K562 (cell line): Measurements from ENCODE around the gene ITPRIPL2. TPM values are rescaled to one million over a fixed set of nuclear protein-coding genes. Genes with fewer than 3 reads are reported as not detected.

Experiments used
- BHLHE40 ChIP-seq: IDR thresholded peaks from 2 replicates; pipeline ENCODE4 v1.6.1; 2011; ENCODE audit warnings: low read length, improper control_type of control experiment
- CHD2 ChIP-seq: IDR thresholded peaks from 2 replicates; pipeline ENCODE4 v1.6.1; 2011; ENCODE audit warnings: low read depth, low read length
- EGR1 ChIP-seq: fragments of 450-650 bp; conservative IDR thresholded peaks from 2 replicates; pipeline ENCODE4 v1.6.1; 2017; ENCODE audit warnings: mild to moderate bottlenecking
- LEF1 ChIP-seq: fragments of 450-650 bp; IDR thresholded peaks from 2 replicates; pipeline ENCODE4 v1.6.1; 2016; ENCODE audit warnings: mild to moderate bottlenecking
- MECOM ChIP-seq: fragments of 250-450 bp; sonication (Bioruptor Pico); IDR thresholded peaks from 2 replicates; pipeline ENCODE4 v1.8.0; 2022; ENCODE audit warnings: inconsistent platforms
- MED1 ChIP-seq: sonication (generic); formaldehyde crosslinking; IDR thresholded peaks from 2 replicates; pipeline ENCODE4 v1.8.1; 2023; ENCODE audit warnings: missing genetic modification reagents, borderline replicate concordance
- PHB ChIP-seq: fragments of 250-450 bp; sonication (Bioruptor Pico); IDR thresholded peaks from 2 replicates; pipeline ENCODE4 v1.5.0; 2021
- ZFPM2 ChIP-seq: fragments of 250-450 bp; sonication (Bioruptor Pico); IDR thresholded peaks from 2 replicates; pipeline ENCODE4 v1.5.1; 2022; ENCODE audit warnings: mild to moderate bottlenecking
- ZNF140 ChIP-seq: fragments of 250-450 bp; sonication (Bioruptor Pico); IDR thresholded peaks from 2 replicates; pipeline ENCODE4 v1.8.0; 2021; ENCODE audit warnings: moderate library complexity, mild to moderate bottlenecking, inconsistent platforms
- ZNF311 ChIP-seq: fragments of 250-450 bp; sonication (Bioruptor Pico); IDR thresholded peaks from 2 replicates; pipeline ENCODE4 v1.4.0; 2020; ENCODE audit warnings: mild to moderate bottlenecking, moderate library complexity
- ZNF316 ChIP-seq: fragments of 450-650 bp; IDR thresholded peaks from 2 replicates; pipeline ENCODE4 v1.6.1; 2016
- polyA plus RNA-seq, 8 experiments: library from polyadenylated mRNA; depleted of rRNA in 4 of 8; stranded (reverse) in 5 of 8; unstranded in 3 of 8; fragments of >200 nt; fragmentation: Nextera tagmentation in 2 of 8; fragmentation: Illumina TruSeq in 1 of 8; extraction: Ambion mirVana in 2 of 8; extraction: Trizol in 1 of 8; gene quantifications; 2 replicates each; pipeline versions ENCODE4 v1.2.1 to v1.2.3, GENCODE V29; 2011 to 2014; ENCODE audit warnings: inconsistent platforms in 1 of 8, missing spikeins in 1 of 8
- total RNA-seq, 7 experiments: library from RNA; depleted of rRNA in 6 of 7; stranded (reverse); fragments of >200 nt in 6 of 7; fragmentation: Illumina TruSeq in 2 of 7; extraction: Trizol in 2 of 7; gene quantifications; 2 replicates each; pipeline versions ENCODE4 v1.2.1 to v1.2.3, GENCODE V29; 2011 to 2021; ENCODE audit warnings: low replicate concordance in 1 of 7
- TF ChIP-seq, protein P1 (sequence below): fragments of 450-650 bp; formaldehyde crosslinking; conservative IDR thresholded peaks from 2 replicates; pipeline ENCODE4 v1.4.0; 2022; ENCODE audit warnings: mild to moderate bottlenecking, missing genetic modification characterization
- TF ChIP-seq, protein P2 (sequence below): fragments of 250-450 bp; sonication (Bioruptor Pico); IDR thresholded peaks from 2 replicates; pipeline ENCODE4 v1.5.1; 2021; ENCODE audit warnings: mild to moderate bottlenecking
- TF ChIP-seq, protein P3 (sequence below): fragments of 450-650 bp; formaldehyde crosslinking; IDR thresholded peaks from 2 replicates; pipeline ENCODE4 v1.4.0; 2020; ENCODE audit warnings: mild to moderate bottlenecking, moderate library complexity
- TF ChIP-seq, protein P4 (sequence below): fragments of 450-650 bp; formaldehyde crosslinking; IDR thresholded peaks from 2 replicates; pipeline ENCODE4 v1.4.0; 2020; ENCODE audit warnings: mild to moderate bottlenecking, moderate library complexity
- TF ChIP-seq, protein P5 (sequence below), 2 experiments: fragments of 450-650 bp; IDR thresholded peaks; 2 replicates each; pipeline ENCODE4 v1.6.1; 2018; ENCODE audit warnings: mild to moderate bottlenecking in 2 of 2, low read depth in 1 of 2; ENCODE audit not compliant: partially characterized antibody in 2 of 2
- TF ChIP-seq, protein P6 (sequence below): IDR thresholded peaks from 3 replicates; pipeline ENCODE4 v1.6.1; 2011; ENCODE audit warnings: borderline replicate concordance, mild to moderate bottlenecking; ENCODE audit not compliant: insufficient read length, insufficient read depth

The ITPRIPL2 gene
- total and polyA plus RNA-seq, 9 of the 15 experiments (the other 6 are each of a cell fraction or from before 2014, with no cell fraction given): 0.04 to 2.2 (median 0.58) TPM

DNA sequence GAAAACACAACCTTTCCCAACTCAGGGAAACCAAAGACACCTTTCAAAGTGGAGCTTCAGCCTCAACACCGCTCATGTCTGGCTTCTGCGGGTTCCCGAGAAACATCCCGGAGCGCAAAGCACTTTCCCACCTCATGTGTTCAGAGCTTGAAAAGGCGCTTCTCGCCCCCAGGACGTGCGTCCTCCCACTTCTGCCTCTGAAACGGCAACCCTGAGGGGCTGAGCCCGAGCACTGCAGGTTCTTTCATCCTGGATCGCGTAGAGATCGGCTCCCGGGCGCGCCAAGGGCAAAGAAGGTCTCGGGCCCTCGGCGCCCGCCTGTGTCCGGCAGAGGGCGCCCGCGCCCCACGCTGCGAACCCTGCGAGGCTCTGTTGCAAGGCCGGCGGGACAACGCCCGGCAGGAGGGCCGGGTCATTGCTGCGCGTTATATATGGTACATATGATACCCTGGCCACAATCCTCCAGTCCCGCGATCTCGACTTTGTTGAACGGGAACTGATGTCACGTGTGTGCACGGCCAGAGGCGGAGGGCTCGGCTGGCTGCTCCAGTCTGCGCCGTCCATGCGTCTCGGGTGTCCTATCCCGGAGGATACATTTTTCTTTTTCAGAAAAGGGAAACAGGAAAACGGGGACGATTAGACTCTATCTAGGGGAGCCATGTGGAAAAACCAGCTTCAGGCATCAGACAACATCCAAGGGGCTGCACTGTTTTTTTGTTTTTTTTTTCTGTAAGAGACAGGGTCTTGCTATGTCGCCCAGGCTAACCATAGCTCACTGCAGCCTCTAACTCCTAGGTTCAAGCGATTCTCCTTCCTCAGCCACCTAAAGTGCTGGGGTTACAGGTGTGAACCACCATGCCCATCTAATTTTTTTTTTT is 27.2 kb upstream of the ITPRIPL2 start (continued):
- TF ChIP-seq MED1: no peak
- TF ChIP-seq, protein P1, sequence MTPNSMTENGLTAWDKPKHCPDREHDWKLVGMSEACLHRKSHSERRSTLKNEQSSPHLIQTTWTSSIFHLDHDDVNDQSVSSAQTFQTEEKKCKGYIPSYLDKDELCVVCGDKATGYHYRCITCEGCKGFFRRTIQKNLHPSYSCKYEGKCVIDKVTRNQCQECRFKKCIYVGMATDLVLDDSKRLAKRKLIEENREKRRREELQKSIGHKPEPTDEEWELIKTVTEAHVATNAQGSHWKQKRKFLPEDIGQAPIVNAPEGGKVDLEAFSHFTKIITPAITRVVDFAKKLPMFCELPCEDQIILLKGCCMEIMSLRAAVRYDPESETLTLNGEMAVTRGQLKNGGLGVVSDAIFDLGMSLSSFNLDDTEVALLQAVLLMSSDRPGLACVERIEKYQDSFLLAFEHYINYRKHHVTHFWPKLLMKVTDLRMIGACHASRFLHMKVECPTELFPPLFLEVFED: no peak
- TF ChIP-seq BHLHE40: peak; percentile 52; the same call in 1 of the 2 replicates
- no peak for TF ChIP-seq ZNF316
- TF ChIP-seq MECOM (CRISPR knock-in tag): no peak
- no peak for TF ChIP-seq ZNF311 (CRISPR knock-in tag)
- no peak for TF ChIP-seq ZNF140 (CRISPR knock-in tag)
- TF ChIP-seq, protein P2, sequence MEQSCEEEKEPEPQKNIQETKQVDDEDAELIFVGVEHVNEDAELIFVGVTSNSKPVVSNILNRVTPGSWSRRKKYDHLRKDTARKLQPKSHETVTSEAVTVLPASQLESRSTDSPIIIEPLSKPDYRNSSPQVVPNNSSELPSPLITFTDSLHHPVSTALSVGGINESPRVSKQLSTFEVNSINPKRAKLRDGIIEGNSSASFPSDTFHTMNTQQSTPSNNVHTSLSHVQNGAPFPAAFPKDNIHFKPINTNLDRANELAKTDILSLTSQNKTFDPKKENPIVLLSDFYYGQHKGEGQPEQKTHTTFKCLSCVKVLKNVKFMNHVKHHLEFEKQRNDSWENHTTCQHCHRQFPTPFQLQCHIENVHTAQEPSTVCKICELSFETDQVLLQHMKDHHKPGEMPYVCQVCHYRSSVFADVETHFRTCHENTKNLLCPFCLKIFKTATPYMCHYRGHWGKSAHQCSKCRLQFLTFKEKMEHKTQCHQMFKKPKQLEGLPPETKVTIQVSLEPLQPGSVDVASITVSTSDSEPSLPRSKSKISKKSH (CRISPR knock-in tag): no peak
- TF ChIP-seq PHB: no peak
- no peak for TF ChIP-seq LEF1
- no peak for TF ChIP-seq EGR1
- TF ChIP-seq, protein P3, sequence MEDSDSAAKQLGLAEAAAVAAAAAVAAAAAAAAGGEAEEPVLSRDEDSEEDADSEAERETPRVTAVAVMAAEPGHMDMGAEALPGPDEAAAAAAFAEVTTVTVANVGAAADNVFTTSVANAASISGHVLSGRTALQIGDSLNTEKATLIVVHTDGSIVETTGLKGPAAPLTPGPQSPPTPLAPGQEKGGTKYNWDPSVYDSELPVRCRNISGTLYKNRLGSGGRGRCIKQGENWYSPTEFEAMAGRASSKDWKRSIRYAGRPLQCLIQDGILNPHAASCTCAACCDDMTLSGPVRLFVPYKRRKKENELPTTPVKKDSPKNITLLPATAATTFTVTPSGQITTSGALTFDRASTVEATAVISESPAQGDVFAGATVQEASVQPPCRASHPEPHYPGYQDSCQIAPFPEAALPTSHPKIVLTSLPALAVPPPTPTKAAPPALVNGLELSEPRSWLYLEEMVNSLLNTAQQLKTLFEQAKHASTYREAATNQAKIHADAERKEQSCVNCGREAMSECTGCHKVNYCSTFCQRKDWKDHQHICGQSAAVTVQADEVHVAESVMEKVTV (CRISPR knock-in tag): peak; percentile 96
- TF ChIP-seq, protein P4, sequence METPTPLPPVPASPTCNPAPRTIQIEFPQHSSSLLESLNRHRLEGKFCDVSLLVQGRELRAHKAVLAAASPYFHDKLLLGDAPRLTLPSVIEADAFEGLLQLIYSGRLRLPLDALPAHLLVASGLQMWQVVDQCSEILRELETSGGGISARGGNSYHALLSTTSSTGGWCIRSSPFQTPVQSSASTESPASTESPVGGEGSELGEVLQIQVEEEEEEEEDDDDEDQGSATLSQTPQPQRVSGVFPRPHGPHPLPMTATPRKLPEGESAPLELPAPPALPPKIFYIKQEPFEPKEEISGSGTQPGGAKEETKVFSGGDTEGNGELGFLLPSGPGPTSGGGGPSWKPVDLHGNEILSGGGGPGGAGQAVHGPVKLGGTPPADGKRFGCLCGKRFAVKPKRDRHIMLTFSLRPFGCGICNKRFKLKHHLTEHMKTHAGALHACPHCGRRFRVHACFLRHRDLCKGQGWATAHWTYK (CRISPR knock-in tag): 0 out of 2 replicates have a peak, but pooled peaks have one; percentile 34
- TF ChIP-seq ZFPM2 (CRISPR knock-in tag): no peak
- peak; percentile 94 for TF ChIP-seq CHD2
- TF ChIP-seq, protein P5, sequence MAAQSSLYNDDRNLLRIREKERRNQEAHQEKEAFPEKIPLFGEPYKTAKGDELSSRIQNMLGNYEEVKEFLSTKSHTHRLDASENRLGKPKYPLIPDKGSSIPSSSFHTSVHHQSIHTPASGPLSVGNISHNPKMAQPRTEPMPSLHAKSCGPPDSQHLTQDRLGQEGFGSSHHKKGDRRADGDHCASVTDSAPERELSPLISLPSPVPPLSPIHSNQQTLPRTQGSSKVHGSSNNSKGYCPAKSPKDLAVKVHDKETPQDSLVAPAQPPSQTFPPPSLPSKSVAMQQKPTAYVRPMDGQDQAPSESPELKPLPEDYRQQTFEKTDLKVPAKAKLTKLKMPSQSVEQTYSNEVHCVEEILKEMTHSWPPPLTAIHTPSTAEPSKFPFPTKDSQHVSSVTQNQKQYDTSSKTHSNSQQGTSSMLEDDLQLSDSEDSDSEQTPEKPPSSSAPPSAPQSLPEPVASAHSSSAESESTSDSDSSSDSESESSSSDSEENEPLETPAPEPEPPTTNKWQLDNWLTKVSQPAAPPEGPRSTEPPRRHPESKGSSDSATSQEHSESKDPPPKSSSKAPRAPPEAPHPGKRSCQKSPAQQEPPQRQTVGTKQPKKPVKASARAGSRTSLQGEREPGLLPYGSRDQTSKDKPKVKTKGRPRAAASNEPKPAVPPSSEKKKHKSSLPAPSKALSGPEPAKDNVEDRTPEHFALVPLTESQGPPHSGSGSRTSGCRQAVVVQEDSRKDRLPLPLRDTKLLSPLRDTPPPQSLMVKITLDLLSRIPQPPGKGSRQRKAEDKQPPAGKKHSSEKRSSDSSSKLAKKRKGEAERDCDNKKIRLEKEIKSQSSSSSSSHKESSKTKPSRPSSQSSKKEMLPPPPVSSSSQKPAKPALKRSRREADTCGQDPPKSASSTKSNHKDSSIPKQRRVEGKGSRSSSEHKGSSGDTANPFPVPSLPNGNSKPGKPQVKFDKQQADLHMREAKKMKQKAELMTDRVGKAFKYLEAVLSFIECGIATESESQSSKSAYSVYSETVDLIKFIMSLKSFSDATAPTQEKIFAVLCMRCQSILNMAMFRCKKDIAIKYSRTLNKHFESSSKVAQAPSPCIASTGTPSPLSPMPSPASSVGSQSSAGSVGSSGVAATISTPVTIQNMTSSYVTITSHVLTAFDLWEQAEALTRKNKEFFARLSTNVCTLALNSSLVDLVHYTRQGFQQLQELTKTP (IDR thresholded peaks at IDR 0.05; ENCODE audit: low read depth in 1 of 2, partially characterized antibody in 2 of 2): no peak
- TF ChIP-seq, protein P6, sequence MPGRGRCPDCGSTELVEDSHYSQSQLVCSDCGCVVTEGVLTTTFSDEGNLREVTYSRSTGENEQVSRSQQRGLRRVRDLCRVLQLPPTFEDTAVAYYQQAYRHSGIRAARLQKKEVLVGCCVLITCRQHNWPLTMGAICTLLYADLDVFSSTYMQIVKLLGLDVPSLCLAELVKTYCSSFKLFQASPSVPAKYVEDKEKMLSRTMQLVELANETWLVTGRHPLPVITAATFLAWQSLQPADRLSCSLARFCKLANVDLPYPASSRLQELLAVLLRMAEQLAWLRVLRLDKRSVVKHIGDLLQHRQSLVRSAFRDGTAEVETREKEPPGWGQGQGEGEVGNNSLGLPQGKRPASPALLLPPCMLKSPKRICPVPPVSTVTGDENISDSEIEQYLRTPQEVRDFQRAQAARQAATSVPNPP: no peak
